ENCODE results near the gene C9orf72. TPM values are rescaled to one million over a fixed set of nuclear protein-coding genes. Genes with fewer than 3 reads are reported as not detected.
"Not testable (repeated sequence)": the region's sequence is repeated elsewhere in the genome, so short reads cannot be mapped to it uniquely, and the experiment has no call there.

Gene C9orf72
- total RNA-seq, 2 experiments from 2014 or later = 7.0 to 7.3 TPM

DNA sequence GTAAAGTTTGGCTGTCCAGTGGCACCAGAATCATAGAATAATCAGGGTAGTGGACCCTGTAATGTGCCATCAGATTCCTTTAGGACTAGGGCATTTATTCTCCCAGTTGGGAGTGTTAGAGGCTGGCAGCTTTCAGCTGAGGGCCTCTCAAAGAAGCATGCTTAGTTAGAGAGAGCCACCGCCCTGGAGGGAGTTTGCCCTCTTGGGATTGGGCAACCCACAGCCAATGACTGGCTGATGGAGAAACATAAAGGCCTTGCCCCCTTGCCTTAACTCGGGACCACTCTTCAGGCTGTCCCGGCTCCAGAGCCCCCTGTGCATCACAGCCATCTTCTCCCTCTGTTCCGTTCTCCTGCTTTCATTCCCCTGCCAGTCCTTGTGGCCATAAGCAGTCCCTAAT is 69.7 kb downstream of the C9orf72 start:
- no peak overlapping the region for H3K4me3 Mint-ChIP-seq
- peaks cover 9% of the 10 kb centered on the region for H3K4me1 Mint-ChIP-seq (ENCODE audit: low read depth)
- ChIA-PET CTCF (no interaction called here), POLR2A (no interaction called here)
- TF ChIP-seq, protein P1, sequence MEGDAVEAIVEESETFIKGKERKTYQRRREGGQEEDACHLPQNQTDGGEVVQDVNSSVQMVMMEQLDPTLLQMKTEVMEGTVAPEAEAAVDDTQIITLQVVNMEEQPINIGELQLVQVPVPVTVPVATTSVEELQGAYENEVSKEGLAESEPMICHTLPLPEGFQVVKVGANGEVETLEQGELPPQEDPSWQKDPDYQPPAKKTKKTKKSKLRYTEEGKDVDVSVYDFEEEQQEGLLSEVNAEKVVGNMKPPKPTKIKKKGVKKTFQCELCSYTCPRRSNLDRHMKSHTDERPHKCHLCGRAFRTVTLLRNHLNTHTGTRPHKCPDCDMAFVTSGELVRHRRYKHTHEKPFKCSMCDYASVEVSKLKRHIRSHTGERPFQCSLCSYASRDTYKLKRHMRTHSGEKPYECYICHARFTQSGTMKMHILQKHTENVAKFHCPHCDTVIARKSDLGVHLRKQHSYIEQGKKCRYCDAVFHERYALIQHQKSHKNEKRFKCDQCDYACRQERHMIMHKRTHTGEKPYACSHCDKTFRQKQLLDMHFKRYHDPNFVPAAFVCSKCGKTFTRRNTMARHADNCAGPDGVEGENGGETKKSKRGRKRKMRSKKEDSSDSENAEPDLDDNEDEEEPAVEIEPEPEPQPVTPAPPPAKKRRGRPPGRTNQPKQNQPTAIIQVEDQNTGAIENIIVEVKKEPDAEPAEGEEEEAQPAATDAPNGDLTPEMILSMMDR (IDR thresholded peaks at IDR 0.05) = no peak
- intact Hi-C loops (cut with micrococcal nuclease) = no loop called here
- H3K36me3 Mint-ChIP-seq (ENCODE audit: low read depth) = peaks cover 4% of the 10 kb centered on the region
- DNase-seq (no peak), ATAC-seq (no peak)
- H3K9me3 Mint-ChIP-seq = peaks cover 1% of the 10 kb centered on the region
- H3K27me3 Mint-ChIP-seq = peaks cover 4% of the 10 kb centered on the region
- no peak overlapping the region for H3K27ac Mint-ChIP-seq

DNA sequence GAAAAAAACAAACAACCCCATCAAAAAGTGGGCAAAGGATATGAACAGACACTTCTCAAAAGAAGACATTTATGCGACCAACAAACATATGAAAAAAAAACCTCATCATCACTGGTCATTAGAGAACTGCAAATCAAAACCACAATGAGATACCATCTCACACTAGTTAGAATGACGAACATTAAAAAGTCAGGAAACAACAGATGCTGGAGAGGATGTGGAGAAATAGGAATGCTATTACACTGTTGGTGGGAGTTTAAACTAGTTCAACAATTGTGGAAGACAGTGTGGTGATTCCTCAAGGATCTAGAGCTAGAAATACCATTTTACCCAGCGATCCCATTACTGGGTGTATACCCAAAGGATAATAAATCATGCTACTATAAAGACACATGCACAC is 72.4 kb downstream of the C9orf72 start:
- H3K4me3 Mint-ChIP-seq; H3K9me3 Mint-ChIP-seq; H3K36me3 Mint-ChIP-seq (ENCODE audit: low read depth); CTCF ChIA-PET; intact Hi-C loops (cut with micrococcal nuclease); DNase-seq; H3K27ac Mint-ChIP-seq; POLR2A ChIA-PET; ATAC-seq; H3K27me3 Mint-ChIP-seq; H3K4me1 Mint-ChIP-seq (ENCODE audit: low read depth): not testable (repeated sequence)

DNA sequence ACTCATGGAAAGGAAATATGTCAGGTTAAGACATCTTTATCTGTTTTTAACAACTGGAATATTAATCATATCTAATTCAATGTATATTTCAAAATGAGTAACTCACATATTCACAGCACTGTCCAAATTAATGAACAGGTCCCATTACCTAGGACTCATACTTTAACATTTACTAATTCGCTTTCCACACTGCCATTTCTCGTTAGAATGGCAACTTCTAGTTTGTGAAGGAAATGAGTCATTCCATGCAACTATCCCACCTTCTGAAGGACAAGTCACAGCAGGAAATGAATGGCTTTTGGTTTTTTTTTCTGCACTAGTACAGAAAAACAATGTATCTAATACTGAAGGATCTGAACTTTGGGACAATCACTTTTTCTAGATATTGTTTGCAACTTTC is 73.8 kb downstream of the C9orf72 start:
- H3K4me1 Mint-ChIP-seq (ENCODE audit: low read depth) = peaks cover 9% of the 10 kb centered on the region
- peak; percentile 82 for ATAC-seq
- DNase-seq = no peak
- no peaks in the 10 kb centered on the region for H3K9me3 Mint-ChIP-seq
- POLR2A ChIA-PET = no interaction called here
- CTCF ChIA-PET = no interaction called here
- TF ChIP-seq, protein P1 (IDR thresholded peaks at IDR 0.05) = no peak
- no peaks in the 10 kb centered on the region for H3K36me3 Mint-ChIP-seq (ENCODE audit: low read depth)
- intact Hi-C loops (cut with micrococcal nuclease) = no loop called here
- no peak overlapping the region for H3K4me3 Mint-ChIP-seq
- no peak overlapping the region for H3K27ac Mint-ChIP-seq
- H3K27me3 Mint-ChIP-seq = peaks cover 4% of the 10 kb centered on the region

DNA sequence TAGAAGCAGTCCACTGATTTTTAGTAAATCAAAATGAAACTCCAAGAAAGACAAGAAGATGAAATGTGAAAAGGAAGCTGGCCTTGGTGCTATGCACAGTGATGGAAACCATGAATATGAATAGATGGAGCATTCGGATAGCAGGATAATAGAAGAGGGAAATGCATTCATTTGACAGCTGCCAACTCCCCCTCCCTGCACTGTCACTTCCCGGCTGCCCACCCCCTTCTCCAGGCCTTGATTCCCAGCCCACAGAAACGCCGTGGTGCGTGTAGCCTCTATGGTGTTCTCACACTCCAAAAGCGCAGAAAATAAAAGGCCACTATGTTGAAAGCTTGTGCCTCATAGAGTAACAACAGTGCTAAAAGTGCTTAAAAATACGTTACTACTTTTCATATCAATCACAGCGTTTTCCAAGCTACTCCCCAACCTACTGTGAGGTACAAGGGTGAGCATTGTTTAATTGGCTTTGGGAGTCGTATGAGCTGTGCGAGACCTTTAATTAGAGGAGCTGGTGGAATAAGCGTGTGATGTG is 75.3 kb downstream of the C9orf72 start:
- intact Hi-C loops (cut with micrococcal nuclease) = no loop called here
- H3K4me1 Mint-ChIP-seq (ENCODE audit: low read depth) = peaks cover 9% of the 10 kb centered on the region
- ATAC-seq = no peak
- no peak overlapping the region for H3K27ac Mint-ChIP-seq
- H3K4me3 Mint-ChIP-seq = no peak overlapping the region
- TF ChIP-seq, protein P1 (IDR thresholded peaks at IDR 0.05) = no peak
- no peak for DNase-seq
- H3K27me3 Mint-ChIP-seq = peaks cover 6% of the 10 kb centered on the region
- peaks cover 4% of the 10 kb centered on the region for H3K36me3 Mint-ChIP-seq (ENCODE audit: low read depth)
- peaks cover 4% of the 10 kb centered on the region for H3K9me3 Mint-ChIP-seq
- ChIA-PET POLR2A (no interaction called here), CTCF (no interaction called here)

Other genes starting within 250 kb of the C9orf72 start
- not detected for gene IFNK, start 49.2 kb downstream of the C9orf72 start, total RNA-seq
- under 1 TPM; 0.47 to 0.67 TPM for gene MOB3B, start 43.7 kb downstream of the C9orf72 start, total RNA-seq

Data from activated CD8-positive, alpha-beta T cell treated with anti-CD3 and anti-CD28 coated beads for 36 hours (primary cell).